SK-N-SH (cell line): Measurements from ENCODE around the gene OCA2. TPM values are rescaled to one million over a fixed set of nuclear protein-coding genes. Genes with fewer than 3 reads are reported as not detected.

ENCODE experiments used
- CTCF ChIA-PET: fragments of 300-600, 350-600 bp; formaldehyde crosslinking; extraction: SDS; loops from one replicate; lab custom pipeline; 2021; lab: Yijun Ruan, JAX
- POLR2A ChIA-PET: fragments of 350-600 bp; sonication (Branson Sonifier 250); formaldehyde crosslinking; extraction: SDS; loops from one replicate; lab custom pipeline; 2020; ENCODE audit warnings: antibody characterized with exemption, inconsistent platforms; lab: Yijun Ruan, JAX
- DNase-seq: peaks from one replicate; pipeline ENCODE4 v3.0.0; 2012
- H2AFZ ChIP-seq: fragments of 200-600 bp; sonication (generic); 2 replicates; pipeline ENCODE4 v1.8.1; 2016; ENCODE audit warnings: antibody characterized with exemption, mild to moderate bottlenecking, low read depth
- H3F3A ChIP-seq: fragments of 200-600 bp; sonication (generic); replicated peaks from 2 replicates; pipeline ENCODE3; 2016; ENCODE audit warnings: antibody characterized with exemption, mild to moderate bottlenecking; ENCODE audit not compliant: insufficient read depth
- H3K27ac ChIP-seq, 2 experiments: fragments of 200-500 bp in 1 of 2; fragments of 200-600 bp in 1 of 2; sonication (Bioruptor generic) in 1 of 2; sonication (generic), shearing (Covaris generic) in 1 of 2; 2 replicates each; pipeline versions ENCODE4 v1.5.1 to v1.6.1; 2014 to 2016; ENCODE audit warnings: low read depth in 2 of 2, inconsistent platforms in 1 of 2, low read length in 1 of 2, mild to moderate bottlenecking in 1 of 2, mixed read lengths in 1 of 2
- H3K27me3 ChIP-seq: fragments of 200-600 bp; sonication (generic), shearing (Covaris generic); 2 replicates; pipeline ENCODE4 v1.6.1; 2016; ENCODE audit warnings: mixed run types; ENCODE audit not compliant: insufficient read depth
- H3K36me3 ChIP-seq, 2 experiments: fragments of 200-500 bp in 1 of 2; fragments of 200-600 bp in 1 of 2; sonication (Bioruptor generic) in 1 of 2; sonication (generic) in 1 of 2; replicated peaks in 1 of 2; 2 replicates each; pipeline versions ENCODE3 to v1.5.1; 2014 to 2016; ENCODE audit warnings: low read length in 1 of 2, mild to moderate bottlenecking in 1 of 2; ENCODE audit not compliant: insufficient read depth in 2 of 2, control insufficient read depth in 1 of 2
- H3K4me1 ChIP-seq, 2 experiments: fragments of 200-500 bp in 1 of 2; fragments of 200-600 bp in 1 of 2; sonication (Bioruptor generic) in 1 of 2; sonication (generic), shearing (Covaris generic) in 1 of 2; 2 replicates each; pipeline versions ENCODE4 v1.5.1 to v1.6.1; 2014 to 2016; ENCODE audit warnings: low read depth in 1 of 2, low read length in 1 of 2, mixed run types in 1 of 2; ENCODE audit not compliant: insufficient read depth in 2 of 2, control insufficient read depth in 1 of 2
- H3K4me2 ChIP-seq: fragments of 200-600 bp; sonication (generic), shearing (Covaris generic); 2 replicates; pipeline ENCODE4 v1.6.1; 2017; ENCODE audit warnings: mixed run types
- H3K4me3 ChIP-seq, 2 experiments: fragments of 200-500 bp in 1 of 2; fragments of 200-600 bp in 1 of 2; sonication (Bioruptor generic) in 1 of 2; sonication (generic), shearing (Covaris generic) in 1 of 2; 2 replicates each; pipeline versions ENCODE4 v1.5.1 to v1.8.1; 2014 to 2016; ENCODE audit warnings: low read depth in 2 of 2, inconsistent platforms in 1 of 2, low read length in 1 of 2, mild to moderate bottlenecking in 1 of 2, mixed read lengths in 1 of 2, moderate library complexity in 1 of 2
- H3K79me2 ChIP-seq: fragments of 200-600 bp; sonication (generic); 2 replicates; pipeline ENCODE4 v1.8.1; 2017; ENCODE audit warnings: mild to moderate bottlenecking; ENCODE audit not compliant: insufficient read depth
- H3K9ac ChIP-seq: fragments of 200-600 bp; sonication (generic); 2 replicates; pipeline ENCODE4 v1.6.1; 2017; ENCODE audit warnings: mixed run types
- H3K9me2 ChIP-seq: fragments of 200-600 bp; sonication (generic); 2 replicates; pipeline ENCODE4 v1.6.1; 2017; ENCODE audit warnings: mixed run types
- H3K9me3 ChIP-seq: fragments of 200-600 bp; sonication (generic); 2 replicates; pipeline ENCODE4 v1.6.1; 2017; ENCODE audit warnings: mixed run types, mild to moderate bottlenecking, moderate library complexity
- H4K20me1 ChIP-seq: fragments of 200-600 bp; sonication (generic); 2 replicates; pipeline ENCODE4 v1.6.1; 2017; ENCODE audit warnings: mild to moderate bottlenecking, mixed run types; ENCODE audit not compliant: insufficient read depth
- ELF1 ChIP-seq: IDR thresholded peaks from 2 replicates; pipeline ENCODE4 v1.4.0; 2012
- EP300 ChIP-seq, 2 experiments: IDR thresholded peaks; 2 replicates each; pipeline versions ENCODE4 v1.4.0 to v1.6.1; 2012; ENCODE audit warnings: borderline replicate concordance in 1 of 2, low read depth in 1 of 2, low read length in 1 of 2
- EZH2phosphoT487 ChIP-seq: fragments of 200-600 bp; sonication (generic); IDR thresholded peaks from 2 replicates; pipeline ENCODE4 v1.6.1; 2017; ENCODE audit warnings: low read depth, mixed run types, mild to moderate bottlenecking, antibody characterized with exemption, moderate library complexity, borderline replicate concordance
- FOXM1 ChIP-seq: IDR thresholded peaks from 2 replicates; pipeline ENCODE4 v1.4.0; 2012; ENCODE audit warnings: low read depth, mild to moderate bottlenecking
- GATA2 ChIP-seq: sonication (generic); formaldehyde crosslinking; IDR thresholded peaks from 2 replicates; pipeline ENCODE4 v1.5.0; 2020; ENCODE audit warnings: mild to moderate bottlenecking, missing genetic modification reagents
- IRF3 ChIP-seq: fragments of 150-350 bp; IDR thresholded peaks from 2 replicates; pipeline ENCODE4 v1.6.1; 2016; ENCODE audit warnings: mild to moderate bottlenecking, low read depth, low read length
- JUND ChIP-seq: IDR thresholded peaks from 2 replicates; pipeline ENCODE4 v1.4.0; 2012
- MAX ChIP-seq: IDR thresholded peaks from 2 replicates; pipeline ENCODE4 v1.4.0; 2012; ENCODE audit warnings: low read depth
- NRF1 ChIP-seq: IDR thresholded peaks from 2 replicates; pipeline ENCODE4 v1.6.1; 2012; ENCODE audit warnings: low read depth, mild to moderate bottlenecking, low read length
- POLR2AphosphoS5 ChIP-seq: IDR thresholded peaks from 2 replicates; pipeline ENCODE4 v1.6.1; 2012; ENCODE audit warnings: low read depth, low read length
- RAD21 ChIP-seq: IDR thresholded peaks from 2 replicates; pipeline ENCODE4 v1.6.1; 2012; ENCODE audit warnings: mild to moderate bottlenecking, low read length
- RFX5 ChIP-seq: IDR thresholded peaks from 2 replicates; pipeline ENCODE4 v1.6.1; 2012; ENCODE audit warnings: mild to moderate bottlenecking, improper control_type of control experiment, low read length
- RXRA ChIP-seq: IDR thresholded peaks from 2 replicates; pipeline ENCODE4 v1.4.0; 2012; ENCODE audit warnings: low read depth, mild to moderate bottlenecking, borderline replicate concordance
- SIN3A ChIP-seq: IDR thresholded peaks from 2 replicates; pipeline ENCODE4 v1.6.1; 2012; ENCODE audit warnings: low read depth, mild to moderate bottlenecking, low read length, moderate library complexity, borderline replicate concordance
- SMC3 ChIP-seq: IDR thresholded peaks from 2 replicates; pipeline ENCODE4 v1.6.1; 2012; ENCODE audit warnings: low read depth, low read length, improper control_type of control experiment
- TCF12 ChIP-seq: IDR thresholded peaks from 2 replicates; pipeline ENCODE4 v1.4.0; 2012
- USF1 ChIP-seq: IDR thresholded peaks from 2 replicates; pipeline ENCODE4 v1.4.0; 2012; ENCODE audit warnings: low read depth, borderline replicate concordance
- WGBS: methylation state at CpG from one replicate; pipeline ENCODE4 v1.1.6; 2017; ENCODE audit warnings: low lambda C conversion rate; 5-methylcytosine and 5-hydroxymethylcytosine counted together
- polyA plus RNA-seq, 3 experiments: library from polyadenylated mRNA; depleted of rRNA; stranded (reverse); fragments of >200 nt; gene quantifications; 2 replicates each; pipeline ENCODE4 v1.2.3, GENCODE V29; 2012
- TF ChIP-seq, protein P1 (sequence below): IDR thresholded peaks from 2 replicates; pipeline ENCODE4; 2012
- TF ChIP-seq, protein P2 (sequence below): fragments of 150-350 bp; IDR thresholded peaks from 2 replicates; pipeline ENCODE4 v1.6.1; 2017; ENCODE audit warnings: antibody characterized with exemption, low read length, low read depth, borderline replicate concordance
- TF ChIP-seq, protein P3 (sequence below): IDR thresholded peaks from 2 replicates; pipeline ENCODE4 v1.4.0; 2012; ENCODE audit warnings: low read depth, borderline replicate concordance

OCA2 gene
- polyA plus RNA-seq, 1 of the 3 experiments (the other 2 are of a cell fraction), result 0.16 TPM

DNA sequence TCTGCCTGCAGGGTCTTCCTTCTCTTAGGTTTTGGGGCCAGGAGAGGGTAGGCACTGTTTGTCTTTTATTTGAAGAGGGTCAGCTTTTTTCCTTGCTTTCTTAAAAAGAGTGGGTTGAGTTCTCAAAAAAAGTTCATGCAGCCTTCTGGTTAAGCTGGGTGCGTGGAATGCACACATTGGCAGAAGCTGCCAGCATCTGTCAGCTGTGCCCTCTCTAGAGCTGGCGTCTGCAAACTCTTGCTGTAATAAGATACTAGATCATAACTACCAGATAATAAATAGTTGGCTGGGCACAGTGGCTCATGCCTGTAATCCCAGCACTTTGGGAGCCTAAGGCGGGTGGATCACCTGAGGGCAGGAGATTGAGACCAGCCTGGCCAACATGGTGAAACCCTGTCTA, 373.4 kb downstream of the OCA2 start:
- Histone ChIP-seq H3K79me2 (no peaks in the 10 kb centered on the region), H3K4me2 (no peak overlapping the region), H4K20me1 (no peaks in the 10 kb centered on the region), H3F3A (no peaks in the 10 kb centered on the region), H3K4me1 (no peaks in the 10 kb centered on the region), H3K27ac (no peak overlapping the region), H2AFZ (no peak overlapping the region), H3K36me3 (no peaks in the 10 kb centered on the region), H3K27me3 (no peaks in the 10 kb centered on the region), H3K9ac (no peak overlapping the region), H3K9me3 (no peaks in the 10 kb centered on the region), H3K9me2 (no peaks in the 10 kb centered on the region), H3K4me3 (no peak overlapping the region)
- TF ChIP-seq ELF1 (no peak), POLR2AphosphoS5 (no peak), EP300 (IDR thresholded peaks at IDR 0.05; ENCODE audit: borderline replicate concordance in 1 of 2, low read depth in 1 of 2, low read length in 1 of 2) (no peak), MAX (no peak), GATA2 (CRISPR knock-in tag) (no peak), SMC3 (no peak), RAD21 (no peak), EZH2phosphoT487 (no peak), RFX5 (no peak), USF1 (no peak), SIN3A (no peak), JUND (no peak), FOXM1 (no peak), NRF1 (no peak), TCF12 (no peak), RXRA (no peak), IRF3 (no peak)
- TF ChIP-seq, protein P1, sequence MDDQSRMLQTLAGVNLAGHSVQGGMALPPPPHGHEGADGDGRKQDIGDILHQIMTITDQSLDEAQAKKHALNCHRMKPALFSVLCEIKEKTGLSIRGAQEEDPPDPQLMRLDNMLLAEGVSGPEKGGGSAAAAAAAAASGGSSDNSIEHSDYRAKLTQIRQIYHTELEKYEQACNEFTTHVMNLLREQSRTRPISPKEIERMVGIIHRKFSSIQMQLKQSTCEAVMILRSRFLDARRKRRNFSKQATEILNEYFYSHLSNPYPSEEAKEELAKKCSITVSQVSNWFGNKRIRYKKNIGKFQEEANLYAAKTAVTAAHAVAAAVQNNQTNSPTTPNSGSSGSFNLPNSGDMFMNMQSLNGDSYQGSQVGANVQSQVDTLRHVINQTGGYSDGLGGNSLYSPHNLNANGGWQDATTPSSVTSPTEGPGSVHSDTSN, result no peak
- TF ChIP-seq, protein P2, sequence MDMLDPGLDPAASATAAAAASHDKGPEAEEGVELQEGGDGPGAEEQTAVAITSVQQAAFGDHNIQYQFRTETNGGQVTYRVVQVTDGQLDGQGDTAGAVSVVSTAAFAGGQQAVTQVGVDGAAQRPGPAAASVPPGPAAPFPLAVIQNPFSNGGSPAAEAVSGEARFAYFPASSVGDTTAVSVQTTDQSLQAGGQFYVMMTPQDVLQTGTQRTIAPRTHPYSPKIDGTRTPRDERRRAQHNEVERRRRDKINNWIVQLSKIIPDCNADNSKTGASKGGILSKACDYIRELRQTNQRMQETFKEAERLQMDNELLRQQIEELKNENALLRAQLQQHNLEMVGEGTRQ, result no peak
- TF ChIP-seq, protein P3, sequence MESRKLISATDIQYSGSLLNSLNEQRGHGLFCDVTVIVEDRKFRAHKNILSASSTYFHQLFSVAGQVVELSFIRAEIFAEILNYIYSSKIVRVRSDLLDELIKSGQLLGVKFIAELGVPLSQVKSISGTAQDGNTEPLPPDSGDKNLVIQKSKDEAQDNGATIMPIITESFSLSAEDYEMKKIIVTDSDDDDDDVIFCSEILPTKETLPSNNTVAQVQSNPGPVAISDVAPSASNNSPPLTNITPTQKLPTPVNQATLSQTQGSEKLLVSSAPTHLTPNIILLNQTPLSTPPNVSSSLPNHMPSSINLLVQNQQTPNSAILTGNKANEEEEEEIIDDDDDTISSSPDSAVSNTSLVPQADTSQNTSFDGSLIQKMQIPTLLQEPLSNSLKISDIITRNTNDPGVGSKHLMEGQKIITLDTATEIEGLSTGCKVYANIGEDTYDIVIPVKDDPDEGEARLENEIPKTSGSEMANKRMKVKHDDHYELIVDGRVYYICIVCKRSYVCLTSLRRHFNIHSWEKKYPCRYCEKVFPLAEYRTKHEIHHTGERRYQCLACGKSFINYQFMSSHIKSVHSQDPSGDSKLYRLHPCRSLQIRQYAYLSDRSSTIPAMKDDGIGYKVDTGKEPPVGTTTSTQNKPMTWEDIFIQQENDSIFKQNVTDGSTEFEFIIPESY, result no peak
- no peak for DNase-seq
- POLR2A ChIA-PET, result no interaction called here
- CTCF ChIA-PET, result no interaction called here
- WGBS, result 42% methylated on average over 3 of the region's 3 CpGs
